ENCODE results near the gene ZNF710. TPM values are rescaled to one million over a fixed set of nuclear protein-coding genes. Genes with fewer than 3 reads are reported as not detected.

ZNF710 gene
- total RNA-seq, 2 donors from 2014 or later = 11.7 to 14.4 TPM

DNA sequence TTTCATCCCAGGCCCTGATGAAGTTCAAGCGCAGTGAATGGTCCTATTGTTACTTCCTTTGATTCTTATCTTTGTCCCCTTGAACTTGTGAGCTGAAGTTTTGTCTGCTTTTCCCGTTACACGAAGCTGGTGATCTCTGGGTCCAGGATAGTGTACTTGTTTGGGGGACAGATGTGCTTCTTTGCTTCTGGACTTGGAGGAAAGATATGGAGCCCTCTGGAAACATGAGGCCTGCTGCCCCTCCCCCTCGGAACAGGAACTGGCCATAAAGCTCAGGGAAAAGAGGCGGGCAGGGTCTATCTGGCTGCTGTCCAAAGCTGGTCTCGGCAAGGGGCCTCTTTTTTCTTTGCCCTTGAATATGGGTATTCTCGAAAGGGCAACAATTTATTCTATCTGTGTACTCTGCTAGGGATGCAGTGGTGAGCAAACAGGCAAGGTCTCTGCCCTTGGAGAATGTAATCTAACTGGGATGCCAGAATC lies 53.5 kb downstream of the ZNF710 start:
- Mint-ChIP-seq H3K4me1 (peaks cover 47% of the 10 kb centered on the region), H3K27ac (peak overlapping the region; percentile 14), H3K4me3 (no peak overlapping the region), H3K36me3 (ENCODE audit: low read depth) (peaks cover 2% of the 10 kb centered on the region), H3K27me3 (no peaks in the 10 kb centered on the region)
- ATAC-seq (no peak), DNase-seq (no peak)
- no peaks in the 10 kb centered on the region for H3K9me3 ChIP-seq (ENCODE audit: control insufficient read depth, low read length, poor library complexity, severe bottlenecking)

DNA sequence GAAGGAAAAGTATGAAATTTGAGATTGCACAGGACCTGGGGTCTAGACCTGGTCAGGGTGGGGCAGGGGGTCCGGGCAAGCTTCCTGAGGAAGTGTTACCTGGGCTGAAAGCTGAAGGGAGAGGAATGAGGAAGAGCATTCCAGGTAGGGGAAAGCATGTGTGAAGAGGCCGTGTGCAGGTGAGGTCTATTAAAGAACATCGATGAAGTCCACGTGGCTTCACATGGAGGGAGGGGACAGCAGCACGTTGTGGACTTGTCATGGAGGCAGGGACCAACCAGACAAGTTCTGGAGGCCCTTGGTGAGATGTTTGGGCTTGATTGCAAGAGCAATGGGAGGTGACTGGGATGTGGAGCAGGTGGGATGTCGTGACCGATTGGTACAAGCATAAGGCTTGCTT lies 54.1 kb downstream of the ZNF710 start:
- peaks cover 47% of the 10 kb centered on the region for H3K4me1 Mint-ChIP-seq
- no peak overlapping the region for H3K4me3 Mint-ChIP-seq
- no peaks in the 10 kb centered on the region for H3K27me3 Mint-ChIP-seq
- no peak for DNase-seq
- H3K27ac Mint-ChIP-seq = peak overlapping the region; percentile 70
- H3K36me3 Mint-ChIP-seq (ENCODE audit: low read depth) = peaks cover 2% of the 10 kb centered on the region
- no peaks in the 10 kb centered on the region for H3K9me3 ChIP-seq (ENCODE audit: control insufficient read depth, low read length, poor library complexity, severe bottlenecking)
- no peak for ATAC-seq

DNA sequence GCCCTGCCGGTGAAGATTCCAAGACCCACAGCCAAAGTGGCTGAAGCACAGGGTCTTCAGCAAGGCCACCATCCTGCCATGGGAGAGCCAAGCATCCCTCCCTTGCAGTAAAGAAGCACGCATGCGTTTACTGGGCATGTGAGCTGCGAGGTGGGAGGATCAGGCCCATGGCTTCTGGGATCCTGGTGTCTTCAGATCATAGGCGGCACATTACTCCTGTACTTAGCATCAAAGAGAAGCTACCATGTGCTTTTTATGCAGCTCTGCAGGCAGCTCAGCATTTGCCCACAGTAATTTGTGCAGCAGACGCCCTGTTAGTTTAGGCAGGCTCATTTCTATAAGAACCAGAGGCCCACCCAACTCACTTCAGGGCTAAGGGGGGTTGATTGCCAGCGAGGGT lies 55.4 kb downstream of the ZNF710 start:
- ATAC-seq (no peak), DNase-seq (no peak)
- H3K36me3 Mint-ChIP-seq (ENCODE audit: low read depth) = peaks cover 2% of the 10 kb centered on the region
- H3K4me3 Mint-ChIP-seq = no peak overlapping the region
- no peaks in the 10 kb centered on the region for H3K9me3 ChIP-seq (ENCODE audit: control insufficient read depth, low read length, poor library complexity, severe bottlenecking)
- H3K27me3 Mint-ChIP-seq = no peaks in the 10 kb centered on the region
- no peak overlapping the region for H3K27ac Mint-ChIP-seq
- peaks cover 49% of the 10 kb centered on the region for H3K4me1 Mint-ChIP-seq

DNA sequence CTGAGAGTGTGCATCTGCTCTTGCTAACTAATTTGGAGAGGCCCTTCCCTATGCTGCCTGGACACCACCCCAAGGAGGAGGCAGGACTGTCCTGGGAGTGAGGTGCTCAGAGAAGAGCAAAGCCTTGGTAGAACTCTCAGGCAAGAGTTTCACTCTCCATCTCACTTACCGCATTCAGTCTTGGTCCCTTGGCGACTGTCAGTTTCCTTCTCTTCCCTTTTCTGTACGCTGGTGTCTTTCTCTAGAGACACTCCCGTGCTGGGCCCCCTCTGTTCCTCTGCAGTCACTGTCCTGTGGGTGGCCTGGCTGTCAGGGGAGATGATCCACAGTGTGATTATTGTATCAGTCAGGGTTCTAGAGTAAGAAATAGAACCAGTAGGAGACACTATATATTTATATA lies 57.2 kb downstream of the ZNF710 start:
- peaks cover 55% of the 10 kb centered on the region for H3K4me1 Mint-ChIP-seq
- H3K27me3 Mint-ChIP-seq = no peaks in the 10 kb centered on the region
- ATAC-seq (no peak), DNase-seq (no peak)
- peak overlapping the region; percentile 89 for H3K27ac Mint-ChIP-seq
- H3K36me3 Mint-ChIP-seq (ENCODE audit: low read depth) = peaks cover 2% of the 10 kb centered on the region
- no peak overlapping the region for H3K4me3 Mint-ChIP-seq
- H3K9me3 ChIP-seq (ENCODE audit: control insufficient read depth, low read length, poor library complexity, severe bottlenecking) = no peaks in the 10 kb centered on the region

DNA sequence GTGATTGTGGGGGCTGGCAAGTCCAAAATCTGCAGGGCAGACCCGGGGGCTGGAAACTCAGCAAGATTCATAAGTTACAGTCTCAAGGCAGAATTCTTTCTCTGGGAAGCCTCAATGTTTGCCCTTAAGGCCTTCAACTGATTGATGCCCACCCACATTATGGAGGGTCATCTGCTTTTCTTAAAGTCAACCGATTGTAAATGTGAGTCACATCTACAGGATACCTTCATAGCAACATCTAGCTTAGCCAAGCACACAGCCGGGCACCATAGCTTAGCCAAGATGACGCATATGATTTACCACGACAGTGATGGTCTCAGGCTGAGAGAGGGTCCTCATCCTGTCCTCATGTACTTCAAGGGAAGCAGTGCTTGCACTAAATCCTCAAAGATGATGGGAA lies 57.7 kb downstream of the ZNF710 start:
- H3K27ac Mint-ChIP-seq = peak overlapping the region; percentile 89
- no peak for DNase-seq
- H3K4me1 Mint-ChIP-seq = peaks cover 54% of the 10 kb centered on the region
- peaks cover 2% of the 10 kb centered on the region for H3K36me3 Mint-ChIP-seq (ENCODE audit: low read depth)
- H3K9me3 ChIP-seq (ENCODE audit: control insufficient read depth, low read length, poor library complexity, severe bottlenecking) = no peaks in the 10 kb centered on the region
- no peaks in the 10 kb centered on the region for H3K27me3 Mint-ChIP-seq
- ATAC-seq = no peak
- peak overlapping the region; percentile 76 for H3K4me3 Mint-ChIP-seq

DNA sequence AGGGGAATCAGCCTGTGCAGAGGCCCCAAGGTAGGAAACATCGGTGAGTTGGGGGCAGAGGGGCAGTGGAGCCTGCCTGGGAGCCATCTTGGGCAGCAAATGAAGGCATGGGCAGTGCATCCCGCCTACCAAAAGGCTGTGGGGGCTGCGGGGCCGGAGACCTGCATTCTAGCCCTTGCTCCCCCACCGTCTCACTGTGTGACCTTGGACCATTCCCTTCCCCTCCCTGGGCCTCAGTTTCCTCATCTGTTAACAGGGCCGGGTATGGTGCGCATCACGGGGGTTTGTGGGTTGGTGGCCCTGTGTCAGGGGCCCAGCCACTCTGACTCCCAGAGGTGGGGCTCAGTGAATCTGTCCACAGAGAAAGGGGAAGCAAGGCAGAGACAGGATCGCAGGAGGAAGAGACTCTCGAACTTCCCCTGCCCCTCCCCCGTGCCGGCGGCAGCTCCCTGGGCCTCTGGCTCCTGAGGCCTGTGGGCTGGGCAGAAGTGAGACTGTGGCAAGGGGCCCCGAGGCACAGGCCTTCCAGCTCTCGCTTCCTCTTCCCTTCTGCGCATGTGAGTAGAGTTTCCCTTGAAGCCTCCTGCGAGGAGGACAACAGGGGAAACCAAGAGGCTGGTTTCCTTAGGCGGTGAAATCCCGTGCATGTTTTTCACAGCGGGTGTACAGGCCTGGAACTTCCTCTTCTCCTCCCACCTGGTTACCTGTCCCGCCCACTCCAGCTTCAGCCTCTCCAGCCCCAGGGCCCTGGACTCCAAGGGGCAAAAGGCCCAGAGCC lies 58.3 kb downstream of the ZNF710 start:
- Mint-ChIP-seq H3K27ac (peak overlapping the region; percentile 89), H3K4me3 (peak overlapping the region; percentile 76), H3K36me3 (ENCODE audit: low read depth) (peaks cover 2% of the 10 kb centered on the region), H3K27me3 (no peaks in the 10 kb centered on the region), H3K4me1 (peaks cover 47% of the 10 kb centered on the region)
- H3K9me3 ChIP-seq (ENCODE audit: control insufficient read depth, low read length, poor library complexity, severe bottlenecking) = no peaks in the 10 kb centered on the region
- DNase-seq (peak; percentile 35 to 60 (median 52)), ATAC-seq (peak; percentile 88)

DNA sequence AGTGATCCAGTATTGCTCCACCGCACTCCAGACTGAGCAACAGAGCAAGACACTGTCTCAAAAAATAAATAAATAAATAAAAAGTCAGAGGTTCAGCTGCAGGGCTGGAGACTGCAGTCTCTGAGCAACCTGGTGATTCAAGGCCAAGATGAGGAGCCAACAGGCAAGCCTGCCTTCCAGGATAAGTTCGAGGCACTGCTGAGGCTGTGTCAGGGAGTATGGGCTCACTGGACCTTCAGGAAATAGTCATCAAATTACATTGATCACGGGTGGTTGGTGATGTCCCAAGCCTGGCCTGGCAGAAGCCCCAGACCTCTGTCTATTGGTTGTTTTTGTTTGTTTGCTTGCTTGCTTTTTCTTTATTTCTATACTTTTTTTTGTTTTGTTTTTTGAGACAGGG lies 59.7 kb downstream of the ZNF710 start:
- peaks cover 39% of the 10 kb centered on the region for H3K4me1 Mint-ChIP-seq
- no peaks in the 10 kb centered on the region for H3K9me3 ChIP-seq (ENCODE audit: control insufficient read depth, low read length, poor library complexity, severe bottlenecking)
- peaks cover 2% of the 10 kb centered on the region for H3K36me3 Mint-ChIP-seq (ENCODE audit: low read depth)
- H3K4me3 Mint-ChIP-seq = no peak overlapping the region
- DNase-seq (no peak), ATAC-seq (no peak)
- no peaks in the 10 kb centered on the region for H3K27me3 Mint-ChIP-seq
- H3K27ac Mint-ChIP-seq = peak overlapping the region; percentile 89

DNA sequence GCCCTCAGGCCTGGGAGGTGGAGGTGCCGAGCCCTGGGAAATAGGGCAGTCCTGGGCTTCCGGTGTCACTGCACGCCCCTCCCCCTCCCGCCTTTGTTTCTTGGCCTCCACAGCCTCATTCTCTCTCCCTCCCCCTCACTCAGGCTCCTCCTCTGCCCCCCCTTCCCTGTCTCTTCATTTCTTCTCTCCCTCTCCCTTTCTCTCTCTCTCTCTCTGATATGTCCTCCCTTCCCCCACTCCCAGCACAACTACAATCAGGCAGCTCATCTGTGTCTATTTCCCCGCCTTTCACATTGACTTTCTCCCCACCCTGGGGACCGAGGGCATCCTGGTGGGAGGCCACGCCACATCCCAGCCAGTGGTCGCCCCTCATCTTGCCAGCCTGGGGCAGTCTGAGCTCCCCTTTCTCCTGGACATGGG lies 60.9 kb downstream of the ZNF710 start:
- Mint-ChIP-seq H3K36me3 (ENCODE audit: low read depth) (peaks cover 2% of the 10 kb centered on the region), H3K4me1 (peaks cover 38% of the 10 kb centered on the region), H3K27me3 (no peaks in the 10 kb centered on the region), H3K4me3 (peak overlapping the region; percentile 77), H3K27ac (peak overlapping the region; percentile 89)
- DNase-seq = peak; percentile 34 to 49 (median 40)
- no peaks in the 10 kb centered on the region for H3K9me3 ChIP-seq (ENCODE audit: control insufficient read depth, low read length, poor library complexity, severe bottlenecking)
- ATAC-seq = peak; percentile 42

DNA sequence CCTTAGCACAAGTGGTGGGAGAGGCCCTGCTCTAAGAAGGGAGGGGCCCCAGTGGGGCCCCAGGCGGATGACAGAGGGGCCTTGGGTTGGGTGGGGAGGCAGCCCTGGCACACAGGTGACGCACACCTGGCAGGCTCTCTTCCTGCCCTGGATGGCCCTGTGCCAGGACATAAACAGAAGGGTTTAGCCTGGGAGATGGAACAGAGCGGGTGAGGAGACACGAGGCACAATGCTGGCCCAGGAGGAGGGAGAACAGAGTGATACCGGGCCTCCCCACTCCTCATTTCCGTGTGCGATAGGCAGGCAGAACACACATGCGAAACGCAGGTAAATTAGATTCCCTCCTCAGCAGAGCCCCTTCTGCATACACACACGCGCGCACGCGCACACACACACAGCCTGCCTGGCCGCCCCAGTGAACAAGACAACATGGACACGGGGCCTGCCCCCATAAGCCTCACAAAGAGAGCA lies 61.4 kb downstream of the ZNF710 start:
- Mint-ChIP-seq H3K4me3 (peak overlapping the region; percentile 77), H3K27me3 (no peaks in the 10 kb centered on the region), H3K4me1 (peaks cover 37% of the 10 kb centered on the region), H3K36me3 (ENCODE audit: low read depth) (peaks cover 2% of the 10 kb centered on the region), H3K27ac (peak overlapping the region; percentile 89)
- H3K9me3 ChIP-seq (ENCODE audit: control insufficient read depth, low read length, poor library complexity, severe bottlenecking) = no peaks in the 10 kb centered on the region
- ATAC-seq (peak; percentile 61), DNase-seq (peak in 2 of 3 donors; percentile 27 to 39)

DNA sequence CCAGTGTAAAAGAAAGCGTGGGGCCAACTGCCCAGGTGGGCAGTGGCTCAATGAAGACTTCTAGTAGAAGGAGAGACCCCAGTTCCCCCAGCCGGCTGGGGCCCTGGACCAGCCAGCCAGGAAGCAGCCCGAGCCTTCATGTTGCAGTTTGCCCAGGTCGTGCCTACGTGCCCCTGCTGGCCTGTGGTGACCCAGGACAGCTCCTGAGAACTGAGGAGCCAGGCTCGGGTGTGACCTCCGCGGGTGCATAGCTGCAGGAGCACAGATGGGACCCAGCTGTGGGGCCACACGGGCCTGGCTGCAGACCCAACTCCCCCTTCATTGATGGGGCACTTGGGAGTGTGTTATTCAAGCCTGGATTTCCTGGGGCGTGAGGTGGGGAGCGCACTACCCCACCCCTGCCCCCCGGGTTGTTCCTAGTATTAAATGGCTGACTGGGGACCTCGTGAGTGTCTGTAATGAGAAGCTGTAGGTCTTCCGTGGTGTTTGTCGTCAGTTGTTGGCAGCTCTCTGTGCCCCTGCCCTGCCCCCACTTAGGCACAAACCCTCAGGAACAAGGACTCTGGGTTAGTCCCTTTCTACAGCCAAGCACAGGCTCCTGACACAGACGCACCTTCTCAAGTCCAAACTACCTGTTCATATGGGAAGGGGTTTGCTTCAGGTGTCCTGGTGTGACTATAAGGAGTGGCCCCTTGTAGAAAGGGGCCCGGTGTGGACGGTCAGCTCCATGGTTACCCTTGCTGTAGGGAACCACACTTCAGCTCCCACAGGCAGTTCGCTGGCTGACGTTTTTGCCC lies 62.0 kb downstream of the ZNF710 start:
- H3K27me3 Mint-ChIP-seq = no peaks in the 10 kb centered on the region
- no peaks in the 10 kb centered on the region for H3K36me3 Mint-ChIP-seq (ENCODE audit: low read depth)
- no peaks in the 10 kb centered on the region for H3K9me3 ChIP-seq (ENCODE audit: control insufficient read depth, low read length, poor library complexity, severe bottlenecking)
- no peak for DNase-seq
- H3K4me1 Mint-ChIP-seq = peaks cover 35% of the 10 kb centered on the region
- no peak for ATAC-seq
- peak overlapping the region; percentile 77 for H3K4me3 Mint-ChIP-seq
- H3K27ac Mint-ChIP-seq = peak overlapping the region; percentile 89

DNA sequence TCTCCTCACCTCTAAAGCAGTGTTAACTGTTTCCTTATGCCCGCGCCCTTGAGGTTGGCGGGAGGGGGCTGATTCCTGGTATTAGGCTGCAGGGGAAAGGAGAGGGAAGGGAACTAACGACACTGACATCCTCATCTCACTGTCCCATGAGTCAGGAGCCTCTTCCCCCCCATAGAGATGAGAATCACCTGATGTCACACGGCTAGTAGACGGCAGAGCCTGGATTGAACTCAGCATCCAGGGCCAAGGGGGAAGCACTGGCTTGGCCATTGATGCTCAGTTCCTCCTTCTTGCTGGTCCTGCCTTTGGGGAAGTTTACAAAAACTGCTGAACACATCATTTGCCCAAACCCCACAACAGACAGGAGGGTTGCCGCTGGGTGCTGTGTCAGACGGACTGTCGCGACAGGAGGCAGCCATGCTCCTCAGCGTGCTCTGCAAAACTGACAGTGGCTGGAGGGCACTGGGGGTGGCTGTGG lies 62.7 kb downstream of the ZNF710 start:
- H3K4me3 Mint-ChIP-seq = no peak overlapping the region
- H3K27me3 Mint-ChIP-seq = no peaks in the 10 kb centered on the region
- ATAC-seq (no peak), DNase-seq (no peak)
- H3K4me1 Mint-ChIP-seq = peaks cover 32% of the 10 kb centered on the region
- H3K36me3 Mint-ChIP-seq (ENCODE audit: low read depth) = no peaks in the 10 kb centered on the region
- H3K27ac Mint-ChIP-seq = peak overlapping the region; percentile 89
- H3K9me3 ChIP-seq (ENCODE audit: control insufficient read depth, low read length, poor library complexity, severe bottlenecking) = no peaks in the 10 kb centered on the region

DNA sequence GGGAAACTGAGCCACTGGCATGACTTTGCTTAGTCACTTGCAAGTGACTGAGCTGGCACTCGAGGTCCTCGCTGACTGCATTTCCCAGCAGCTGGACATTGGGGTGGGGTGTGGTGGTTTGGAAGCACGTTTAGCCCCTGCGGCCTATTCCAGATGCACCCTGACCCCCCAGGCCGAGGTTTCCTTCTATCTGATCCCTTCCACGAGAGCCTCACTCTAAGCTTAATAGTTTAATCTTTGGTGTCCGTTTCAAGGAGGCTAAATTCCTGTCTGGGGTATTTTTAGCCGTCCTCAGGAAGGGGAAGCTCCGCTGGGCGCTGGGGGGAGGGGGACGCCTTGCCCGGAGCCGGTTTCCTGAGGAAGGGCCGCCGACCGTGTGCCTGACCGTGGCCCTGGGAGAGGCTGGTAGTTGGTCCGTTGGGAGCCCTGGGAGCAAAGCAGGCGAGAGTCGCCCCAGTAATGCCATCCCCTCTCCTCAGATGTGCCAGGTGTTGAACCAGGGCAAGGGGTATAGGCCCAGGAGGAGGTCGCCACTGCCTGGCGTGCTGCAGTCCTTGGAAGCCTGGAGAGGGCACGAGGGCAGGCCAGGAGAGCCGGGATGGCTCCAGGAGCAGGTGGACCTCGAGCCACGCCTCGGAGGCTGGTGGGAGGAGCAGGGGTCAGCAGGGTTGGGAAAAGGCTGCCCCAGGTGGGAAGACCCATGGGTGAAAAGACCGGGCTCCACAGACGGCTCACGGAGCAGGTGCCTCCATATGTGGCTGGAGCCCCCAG lies 64.0 kb downstream of the ZNF710 start:
- H3K4me1 Mint-ChIP-seq = peaks cover 26% of the 10 kb centered on the region
- H3K27me3 Mint-ChIP-seq = no peaks in the 10 kb centered on the region
- H3K36me3 Mint-ChIP-seq (ENCODE audit: low read depth) = no peaks in the 10 kb centered on the region
- no peak for DNase-seq
- no peaks in the 10 kb centered on the region for H3K9me3 ChIP-seq (ENCODE audit: control insufficient read depth, low read length, poor library complexity, severe bottlenecking)
- no peak overlapping the region for H3K4me3 Mint-ChIP-seq
- ATAC-seq = no peak
- no peak overlapping the region for H3K27ac Mint-ChIP-seq

DNA sequence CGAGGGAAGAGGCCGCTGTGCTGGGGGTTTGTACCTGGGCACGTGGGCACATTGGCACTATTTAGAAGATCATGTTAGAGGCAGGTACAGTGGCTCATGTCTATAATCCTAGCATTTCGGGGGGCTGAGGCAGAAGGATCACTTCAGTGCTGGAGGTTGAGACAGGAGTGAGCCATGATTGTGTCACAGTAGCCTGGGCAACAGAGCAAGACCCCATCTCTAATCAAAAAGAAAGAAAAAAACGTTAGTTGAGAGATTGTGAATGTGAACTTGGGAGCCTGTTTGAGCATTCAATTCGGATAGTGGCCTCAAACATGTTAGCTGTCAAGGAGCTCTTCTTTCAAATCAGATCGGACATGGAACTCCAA lies 64.5 kb downstream of the ZNF710 start:
- Mint-ChIP-seq H3K4me1 (peaks cover 23% of the 10 kb centered on the region), H3K4me3 (no peak overlapping the region), H3K36me3 (ENCODE audit: low read depth) (no peaks in the 10 kb centered on the region), H3K27ac (no peak overlapping the region), H3K27me3 (no peaks in the 10 kb centered on the region)
- DNase-seq = no peak
- no peak for ATAC-seq
- H3K9me3 ChIP-seq (ENCODE audit: control insufficient read depth, low read length, poor library complexity, severe bottlenecking) = no peaks in the 10 kb centered on the region

All from T-helper 17 cell (primary cell).